ENCODE data around the gene PAN2. TPM values are rescaled to one million over a fixed set of nuclear protein-coding genes. Genes with fewer than 3 reads are reported as not detected.

The PAN2 gene
- total and polyA plus RNA-seq, 10 of the 15 experiments (the other 5 are each of a cell fraction or from before 2014, with no cell fraction given), result 14.4 to 61.8 (median 34.9) TPM

- TF ChIP-seq ELK1 (IDR thresholded peaks at IDR 0.05; ENCODE audit: low read depth, low read length) (peak; percentile 12; the same call in 1 of the 2 replicates), SMC3 (IDR thresholded peaks at IDR 0.05; ENCODE audit: borderline replicate concordance, low read length) (peak; percentile 40; the same call in 1 of the 2 replicates), CUX1 (IDR thresholded peaks at IDR 0.05; ENCODE audit: insufficient replicate concordance, low read depth, low read length) (no peak), CHD2 (IDR thresholded peaks at IDR 0.05; ENCODE audit: borderline replicate concordance, low read depth, low read length) (peak; percentile 98), BACH1 (IDR thresholded peaks at IDR 0.05; ENCODE audit: borderline replicate concordance) (peak; percentile 30; the same call in 1 of the 2 replicates), NKRF (conservative IDR thresholded peaks at IDR 0.05) (peak; percentile 52; the same call in 1 of the 2 replicates)
These were observed 18.0 kb downstream of the PAN2 start, which contains the start of gene CNPY2 (continued) for GRCh38 chr12:56315622-56316473.
